Measurements from ENCODE around the gene METRN. TPM values are rescaled to one million over a fixed set of nuclear protein-coding genes. Genes with fewer than 3 reads are reported as not detected.
A peak's percentile ranks its signal among the peaks of the same experiment; 100 is the strongest.

The METRN gene
- total and polyA plus RNA-seq, 8 donors: 9.3 to 57.3 (median 15.4) TPM

DNA sequence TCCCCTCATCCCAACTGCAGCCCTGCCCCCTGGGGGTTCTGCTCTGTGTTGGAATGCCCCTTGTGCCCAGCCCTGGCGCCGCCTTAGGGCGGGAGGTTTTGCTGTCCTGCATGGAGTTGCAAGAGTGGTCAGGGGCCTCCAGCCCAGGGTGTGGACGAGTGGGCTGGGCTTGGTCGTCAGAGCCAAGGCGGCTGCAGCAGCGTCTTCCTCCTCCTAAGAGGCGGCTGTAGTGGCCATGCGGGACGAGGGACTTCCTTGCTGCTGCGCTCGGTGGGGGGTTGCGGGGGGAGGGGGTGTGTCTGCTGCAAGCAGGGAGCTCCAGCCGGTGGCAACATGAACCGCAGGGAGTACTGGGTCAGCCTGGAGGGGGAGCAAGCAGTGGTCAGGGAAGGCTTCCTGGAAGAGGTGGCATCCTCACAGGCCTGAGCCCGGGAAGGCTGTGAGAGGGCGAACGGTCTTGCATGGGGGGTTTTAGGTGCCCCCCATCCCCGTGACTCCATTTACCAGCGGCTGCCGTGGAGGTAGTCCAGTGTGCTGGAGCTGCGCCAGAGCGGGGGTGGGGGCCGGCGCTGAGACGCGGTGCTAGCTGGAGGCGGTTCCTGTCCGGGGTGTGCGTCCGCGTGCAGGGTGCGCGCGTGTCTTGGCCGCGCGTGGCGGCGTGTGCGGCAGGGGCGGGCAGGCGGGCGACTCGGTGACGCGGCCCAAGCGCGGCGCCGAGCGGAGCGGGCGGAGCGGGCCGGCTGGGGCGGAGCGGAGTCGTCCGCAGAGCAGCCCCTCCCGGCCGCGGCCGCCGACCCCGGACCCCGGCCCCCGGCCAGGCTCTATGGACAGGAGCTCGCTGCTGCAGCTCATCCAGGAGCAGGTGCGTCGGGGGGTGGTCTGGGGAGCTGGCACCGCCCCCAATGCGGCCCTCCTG, 39.7 kb upstream of the METRN start, which contains the start of gene RHBDL1:
TSS of gene RHBDL1 (plus strand) at position 704 of the 916 bp plus-strand sequence. CDS start at position 824, 120 bp downstream.
- peaks cover 0 to 45% of the 10 kb centered on the region in 2 donors for H3K36me3 ChIP-seq
- ATAC-seq: no peak
- no peak for DNase-seq
- no peak within 1 kb of the TSS for H3K27ac ChIP-seq
- H3K9me3 ChIP-seq: no peaks in the 10 kb centered on the region
- H3K27me3 ChIP-seq: peaks cover 0 to 33% of the 10 kb centered on the region in 2 donors
- TF ChIP-seq, protein P1, sequence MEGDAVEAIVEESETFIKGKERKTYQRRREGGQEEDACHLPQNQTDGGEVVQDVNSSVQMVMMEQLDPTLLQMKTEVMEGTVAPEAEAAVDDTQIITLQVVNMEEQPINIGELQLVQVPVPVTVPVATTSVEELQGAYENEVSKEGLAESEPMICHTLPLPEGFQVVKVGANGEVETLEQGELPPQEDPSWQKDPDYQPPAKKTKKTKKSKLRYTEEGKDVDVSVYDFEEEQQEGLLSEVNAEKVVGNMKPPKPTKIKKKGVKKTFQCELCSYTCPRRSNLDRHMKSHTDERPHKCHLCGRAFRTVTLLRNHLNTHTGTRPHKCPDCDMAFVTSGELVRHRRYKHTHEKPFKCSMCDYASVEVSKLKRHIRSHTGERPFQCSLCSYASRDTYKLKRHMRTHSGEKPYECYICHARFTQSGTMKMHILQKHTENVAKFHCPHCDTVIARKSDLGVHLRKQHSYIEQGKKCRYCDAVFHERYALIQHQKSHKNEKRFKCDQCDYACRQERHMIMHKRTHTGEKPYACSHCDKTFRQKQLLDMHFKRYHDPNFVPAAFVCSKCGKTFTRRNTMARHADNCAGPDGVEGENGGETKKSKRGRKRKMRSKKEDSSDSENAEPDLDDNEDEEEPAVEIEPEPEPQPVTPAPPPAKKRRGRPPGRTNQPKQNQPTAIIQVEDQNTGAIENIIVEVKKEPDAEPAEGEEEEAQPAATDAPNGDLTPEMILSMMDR (IDR thresholded peaks at IDR 0.05): no peak
- intact Hi-C loops (cut with DNase I): no loop called here
- H3K4me3 ChIP-seq: no peak within 1 kb of the TSS
- peaks cover 11 to 34% of the 10 kb centered on the region in 2 donors for H3K4me1 ChIP-seq

- DNase-seq (no peak), ATAC-seq (no peak)
- no peaks in the 10 kb centered on the region for H3K9me3 ChIP-seq
- no peak overlapping the region for H3K27ac ChIP-seq
- intact Hi-C loops (cut with DNase I): no loop called here
- peaks cover 0 to 38% of the 10 kb centered on the region in 2 donors for H3K36me3 ChIP-seq
- H3K27me3 ChIP-seq: peaks cover 0 to 33% of the 10 kb centered on the region in 2 donors
- TF ChIP-seq, protein P1 (IDR thresholded peaks at IDR 0.05): no peak
- H3K4me1 ChIP-seq: peaks cover 14 to 38% of the 10 kb centered on the region in 2 donors
- H3K4me3 ChIP-seq: no peak overlapping the region
Observed at GRCh38 chr16:675884-676564, 38.9 kb upstream of the METRN start.

DNA sequence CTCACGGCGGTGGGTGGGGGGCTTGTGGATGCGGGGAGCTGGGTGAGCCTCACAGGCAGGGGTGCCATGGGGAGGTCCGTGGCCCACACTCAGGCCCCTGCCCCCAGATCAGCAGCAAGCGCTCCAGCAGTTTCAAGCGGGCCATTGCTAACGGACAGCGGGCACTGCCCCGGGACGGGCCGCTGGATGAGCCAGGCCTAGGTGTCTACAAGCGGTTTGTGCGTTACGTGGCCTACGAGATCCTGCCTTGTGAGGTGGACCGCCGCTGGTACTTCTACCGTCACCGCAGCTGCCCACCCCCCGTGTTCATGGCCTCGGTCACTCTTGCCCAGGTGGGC, 38.4 kb upstream of the METRN start:
- H3K36me3 ChIP-seq: peaks cover 0 to 36% of the 10 kb centered on the region in 2 donors
- H3K27ac ChIP-seq: no peak overlapping the region
- intact Hi-C loops (cut with DNase I): no loop called here
- H3K4me1 ChIP-seq: peaks cover 19 to 43% of the 10 kb centered on the region in 2 donors
- ATAC-seq (no peak), DNase-seq (no peak)
- no peak overlapping the region for H3K4me3 ChIP-seq
- peaks cover 0 to 33% of the 10 kb centered on the region in 2 donors for H3K27me3 ChIP-seq
- no peaks in the 10 kb centered on the region for H3K9me3 ChIP-seq
- TF ChIP-seq, protein P1 (IDR thresholded peaks at IDR 0.05): no peak

GRCh38 chr16:676913-677312, 38.0 kb upstream of the METRN start:
- H3K27me3 ChIP-seq: peaks cover 0 to 33% of the 10 kb centered on the region in 2 donors
- peaks cover 0 to 36% of the 10 kb centered on the region in 2 donors for H3K36me3 ChIP-seq
- ATAC-seq (peak; percentile 28), DNase-seq (peak in 2 of 4 donors; percentile 57 to 78)
- intact Hi-C loops (cut with DNase I): no loop called here
- peaks cover 23 to 47% of the 10 kb centered on the region in 2 donors for H3K4me1 ChIP-seq
- no peak overlapping the region for H3K27ac ChIP-seq
- no peaks in the 10 kb centered on the region for H3K9me3 ChIP-seq
- TF ChIP-seq, protein P1 (IDR thresholded peaks at IDR 0.05): no peak
- no peak overlapping the region for H3K4me3 ChIP-seq

Measured in left lung (tissue), 10 donors.